NT2/D1 (cell line): ENCODE data around the gene TSPAN8.

ENCODE experiments used
- YY1 ChIP-seq: IDR thresholded peaks from 2 replicates; pipeline ENCODE4 v1.6.1; 2011; ENCODE audit not compliant: insufficient read length, insufficient read depth
- ZNF274 ChIP-seq: IDR thresholded peaks from 2 replicates; pipeline ENCODE4 v1.6.1; 2011; ENCODE audit warnings: mild to moderate bottlenecking, low read depth, low read length

GRCh38 chr12:71128191-71128788 is 29.5 kb downstream of the TSPAN8 start:
- TF ChIP-seq YY1 (no peak), ZNF274 (no peak)
